ENCODE data around the gene PLA2R1. TPM values are rescaled to one million over a fixed set of nuclear protein-coding genes. Genes with fewer than 3 reads are reported as not detected.
A peak's percentile ranks its signal among the peaks of the same experiment; 100 is the strongest.

The PLA2R1 gene
- polyA plus RNA-seq, 3 donors, result not detected

GRCh38 chr2:160076914-160077313, 14.5 kb upstream of the PLA2R1 start:
- Mint-ChIP-seq H3K27ac (peak overlapping the region in 1 of 7 donors; percentile 42), H3K27me3 (ENCODE audit: low read depth in 3 of 3) (no peaks in the 10 kb centered on the region), H3K36me3 (no peaks in the 10 kb centered on the region), H3K4me1 (peaks cover 8% of the 10 kb centered on the region), H3K4me3 (no peak overlapping the region), H3K9me3 (peaks cover 0 to 18% (median 12%) of the 10 kb centered on the region in 7 donors)
- Histone ChIP-seq H3K27ac (ENCODE audit: low read depth in 1 of 2, low read length in 2 of 2) (no peak overlapping the region), H3K4me2 (replicated peaks; ENCODE audit: extremely low read depth, low read length, poor library complexity, severe bottlenecking) (no peak overlapping the region), H4K20me1 (ENCODE audit: insufficient read depth, low read length) (no peaks in the 10 kb centered on the region), H3K36me3 (replicated peaks in 1 of 2; ENCODE audit: control insufficient read depth in 1 of 2, insufficient read depth in 2 of 2, low read length in 2 of 2) (no peaks in the 10 kb centered on the region), H3K27me3 (ENCODE audit: control insufficient read depth in 2 of 2, insufficient read depth in 2 of 2, low read length in 2 of 2) (no peaks in the 10 kb centered on the region), H3K9me3 (replicated peaks in 1 of 2; ENCODE audit: control insufficient read depth in 1 of 2, insufficient read depth in 1 of 2, low read length in 2 of 2) (peaks cover 7 to 13% of the 10 kb centered on the region in 2 donors), H3K79me2 (ENCODE audit: insufficient read depth, low read length) (no peaks in the 10 kb centered on the region), H2AFZ (ENCODE audit: insufficient read depth, low read depth, low read length, poor library complexity, severe bottlenecking) (peak overlapping the region; percentile 7), H3K4me3 (replicated peaks in 1 of 3; ENCODE audit: low read depth in 2 of 3, low read length in 3 of 3) (no peak overlapping the region), H3K4me1 (ENCODE audit: control insufficient read depth in 1 of 2, insufficient read depth in 2 of 2, low read length in 2 of 2) (peaks cover 6 to 16% of the 10 kb centered on the region in 2 donors), H3K9ac (ENCODE audit: insufficient read depth, low read length, poor library complexity, severe bottlenecking) (no peak overlapping the region)
- no peak for TF ChIP-seq CTCF (IDR thresholded peaks at IDR 0.05)
- intact Hi-C loops (cut with micrococcal nuclease), result no loop called here
- 0% methylated on average over 4 of the region's 4 CpGs for WGBS (ENCODE audit: insufficient coverage)
- DNase-seq, result no peak

DNA sequence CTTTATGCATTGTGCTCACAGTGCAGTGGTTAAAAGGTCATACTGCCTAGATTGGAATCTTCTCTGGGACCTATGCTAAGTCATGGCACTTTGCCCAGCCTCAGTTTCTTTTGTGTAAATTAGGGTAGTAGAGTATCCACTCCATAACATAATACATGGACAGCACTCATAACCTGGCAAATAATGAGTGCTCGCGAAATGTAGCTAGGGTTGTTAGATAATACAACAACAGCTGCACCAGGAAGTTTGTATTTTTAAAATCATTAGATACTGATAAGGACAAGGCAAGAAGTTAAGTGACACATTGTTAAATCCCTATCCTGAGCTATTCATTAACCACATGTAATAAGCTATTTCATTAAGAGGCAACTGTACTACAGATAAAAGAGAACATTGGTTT, 13.8 kb upstream of the PLA2R1 start:
- H3K9me3 Mint-ChIP-seq, result peaks cover 0 to 15% (median 12%) of the 10 kb centered on the region in 7 donors
- intact Hi-C loops (cut with micrococcal nuclease), result no loop called here
- no peaks in the 10 kb centered on the region for H3K36me3 Mint-ChIP-seq
- no peaks in the 10 kb centered on the region for H3K36me3 ChIP-seq (replicated peaks in 1 of 2; ENCODE audit: control insufficient read depth in 1 of 2, insufficient read depth in 2 of 2, low read length in 2 of 2)
- H3K4me3 ChIP-seq (replicated peaks in 1 of 3; ENCODE audit: low read depth in 2 of 3, low read length in 3 of 3), result no peak overlapping the region
- H3K27me3 ChIP-seq (ENCODE audit: control insufficient read depth in 2 of 2, insufficient read depth in 2 of 2, low read length in 2 of 2), result no peaks in the 10 kb centered on the region
- H3K27ac ChIP-seq (ENCODE audit: low read depth in 1 of 2, low read length in 2 of 2), result no peak overlapping the region
- no peaks in the 10 kb centered on the region for H4K20me1 ChIP-seq (ENCODE audit: insufficient read depth, low read length)
- peaks cover 6 to 16% of the 10 kb centered on the region in 2 donors for H3K4me1 ChIP-seq (ENCODE audit: control insufficient read depth in 1 of 2, insufficient read depth in 2 of 2, low read length in 2 of 2)
- no peak overlapping the region for H3K9ac ChIP-seq (ENCODE audit: insufficient read depth, low read length, poor library complexity, severe bottlenecking)
- no peak for DNase-seq
- no peak for TF ChIP-seq CTCF (IDR thresholded peaks at IDR 0.05)
- H3K9me3 ChIP-seq (replicated peaks in 1 of 2; ENCODE audit: control insufficient read depth in 1 of 2, insufficient read depth in 1 of 2, low read length in 2 of 2), result peaks cover 5 to 10% of the 10 kb centered on the region in 2 donors
- no peaks in the 10 kb centered on the region for H3K27me3 Mint-ChIP-seq (ENCODE audit: low read depth in 3 of 3)
- WGBS (ENCODE audit: insufficient coverage), result no CpG with 5 or more reads among the region's 2 CpGs
- H3K4me3 Mint-ChIP-seq, result no peak overlapping the region
- peak overlapping the region; percentile 7 for H2AFZ ChIP-seq (ENCODE audit: insufficient read depth, low read depth, low read length, poor library complexity, severe bottlenecking)
- H3K4me1 Mint-ChIP-seq, result peaks cover 8% of the 10 kb centered on the region
- no peak overlapping the region for H3K4me2 ChIP-seq (replicated peaks; ENCODE audit: extremely low read depth, low read length, poor library complexity, severe bottlenecking)
- no peaks in the 10 kb centered on the region for H3K79me2 ChIP-seq (ENCODE audit: insufficient read depth, low read length)
- no peak overlapping the region for H3K27ac Mint-ChIP-seq

Measured in CD14-positive monocyte (primary cell).